HG02938 (cell line): ENCODE measurements around the gene CPNE5.

Source experiments
- ATAC-seq: cut with Tn5 transposase; IDR thresholded peaks from one replicate; pipeline ENCODE4 v1.9.1; 2021; ENCODE audit warnings: mild to moderate bottlenecking, moderate library complexity; ENCODE audit not compliant: unreplicated experiment

Gene CPNE5

DNA sequence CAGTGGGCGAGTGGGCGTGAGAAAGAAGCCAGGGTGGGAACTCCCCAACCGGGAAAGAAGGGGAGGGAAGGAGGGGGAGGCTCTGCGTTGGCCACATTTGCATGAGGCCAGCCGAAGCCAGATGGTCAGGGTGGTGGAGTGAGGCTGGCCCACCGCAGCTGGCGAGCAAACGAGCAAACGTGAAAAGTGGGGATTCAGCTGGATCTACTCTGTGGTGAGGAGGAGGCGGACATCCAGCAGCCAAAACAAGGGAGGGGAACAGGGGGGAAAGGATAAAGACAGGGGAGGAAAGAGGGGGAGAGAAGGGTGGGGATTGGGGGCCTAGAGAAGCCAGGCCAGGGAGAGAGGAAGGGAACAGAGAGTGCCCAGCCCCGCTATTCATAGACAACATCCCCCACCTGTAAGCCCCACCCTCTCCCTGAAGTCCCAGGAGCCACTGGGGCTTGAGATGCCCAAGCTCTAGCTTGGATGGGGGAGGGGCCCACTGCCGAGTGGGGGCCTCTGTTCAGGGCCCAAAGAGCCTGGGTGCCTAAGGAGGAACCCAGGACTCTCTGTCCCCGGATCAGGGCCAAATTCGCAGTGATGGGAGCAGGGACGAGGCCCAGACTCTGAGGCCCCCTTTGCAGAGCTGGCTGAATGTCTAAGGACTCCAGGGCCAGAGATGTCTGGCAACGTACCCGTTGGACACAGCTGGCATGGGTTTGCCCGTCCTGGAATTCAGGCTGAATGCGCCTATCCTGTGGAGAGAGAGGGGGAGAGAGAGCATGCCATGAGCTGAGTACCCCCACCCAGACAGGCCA, 45.1 kb downstream of the CPNE5 start:
- ATAC-seq, result no peak

DNA sequence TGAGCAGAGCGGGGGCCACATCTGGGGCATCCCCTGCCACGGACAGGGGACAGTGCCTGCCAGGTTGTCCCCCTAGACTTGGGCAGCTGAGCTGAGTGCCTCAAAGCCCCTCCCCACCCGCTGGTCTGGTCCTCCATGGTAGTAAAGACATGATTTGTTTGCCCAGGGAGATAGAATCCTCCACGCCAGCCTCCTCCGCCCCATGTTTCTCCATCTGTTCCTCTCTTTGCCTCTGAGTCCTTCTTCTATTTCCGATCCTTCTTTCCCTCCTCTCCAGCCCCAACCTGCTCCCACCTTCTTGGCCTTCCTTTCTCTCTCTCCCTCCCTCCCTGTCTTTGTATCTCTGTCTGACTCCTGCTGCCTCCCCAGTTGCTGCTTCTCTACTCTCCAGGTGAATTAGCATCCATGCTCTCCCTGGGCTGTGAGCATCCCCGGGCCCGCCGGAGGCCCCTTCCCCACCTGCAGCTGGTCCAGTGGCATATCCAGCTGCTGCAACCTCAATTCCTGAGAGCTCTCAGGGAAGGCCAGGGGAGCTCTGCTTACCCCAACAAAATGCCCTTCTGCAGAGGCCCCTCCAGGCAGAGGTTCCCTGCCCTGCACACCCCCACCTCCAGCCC, 45.8 kb downstream of the CPNE5 start:
- no peak for ATAC-seq

DNA sequence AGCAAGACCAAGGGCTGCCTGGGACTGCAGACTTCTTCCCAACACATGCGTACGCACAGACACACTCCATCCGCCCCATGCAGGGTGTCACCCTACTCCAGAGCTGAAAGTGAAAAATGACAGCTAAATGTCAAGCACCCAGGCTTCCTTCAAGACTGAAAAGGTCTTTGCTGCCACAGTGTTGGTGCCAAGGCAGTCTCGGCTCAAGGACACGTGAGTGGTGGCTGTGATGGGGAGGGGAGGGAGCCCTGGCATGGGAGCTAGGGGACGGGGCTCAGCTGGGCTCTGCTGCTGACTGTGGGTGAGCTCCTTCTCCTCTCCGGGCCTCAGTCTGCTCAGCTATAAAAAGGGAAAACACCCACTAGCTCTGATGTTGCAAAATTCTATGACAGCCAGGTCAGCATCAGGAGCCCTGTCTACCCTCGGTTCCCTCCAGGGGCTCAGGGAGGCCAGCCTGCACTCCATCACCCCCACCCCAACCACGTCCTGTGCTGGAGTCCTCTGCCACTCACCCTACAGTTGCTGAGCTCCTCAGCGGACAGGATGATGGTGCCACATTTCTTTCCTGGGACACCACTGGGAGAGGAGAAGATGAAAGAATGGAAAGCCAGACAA, 47.6 kb downstream of the CPNE5 start:
- no peak for ATAC-seq

DNA sequence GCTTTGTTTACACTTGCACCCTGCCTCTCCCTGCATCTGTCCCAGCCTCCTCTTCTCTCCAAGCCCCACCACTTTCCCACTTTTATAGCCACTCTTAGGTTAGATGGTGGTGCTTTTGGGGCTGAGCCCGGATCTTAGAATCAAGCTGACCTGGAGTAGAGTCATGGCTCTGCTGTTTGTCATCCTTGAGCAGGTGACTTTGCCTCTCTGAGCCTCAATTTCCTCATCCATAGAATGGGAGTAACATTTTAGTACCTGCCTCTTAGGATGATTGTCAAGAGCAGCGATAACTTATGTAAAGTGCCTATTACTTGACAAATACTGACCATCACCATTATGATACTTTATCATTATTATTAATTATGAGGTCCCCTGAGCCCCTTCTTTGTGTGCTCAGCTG, 48.2 kb downstream of the CPNE5 start:
- no peak for ATAC-seq

DNA sequence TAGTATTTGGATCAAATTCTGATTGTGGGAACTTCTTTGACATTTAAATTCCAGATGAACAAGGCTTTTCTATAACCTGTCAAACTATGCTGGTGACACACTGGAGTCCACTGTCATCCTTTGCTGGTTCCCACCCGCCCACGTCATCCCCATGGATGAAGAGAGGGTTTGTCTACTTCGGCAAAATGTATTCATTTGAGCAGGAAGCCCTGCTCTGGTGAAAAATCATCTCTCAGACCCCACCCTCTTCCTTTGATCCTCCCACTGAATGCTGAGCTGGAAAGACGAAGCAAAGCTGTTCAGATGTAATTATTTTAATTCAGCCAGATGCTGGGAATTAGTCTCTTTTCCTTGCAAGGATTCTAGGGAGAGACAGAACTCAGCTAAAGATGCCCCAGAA, 50.5 kb downstream of the CPNE5 start:
- no peak for ATAC-seq

DNA sequence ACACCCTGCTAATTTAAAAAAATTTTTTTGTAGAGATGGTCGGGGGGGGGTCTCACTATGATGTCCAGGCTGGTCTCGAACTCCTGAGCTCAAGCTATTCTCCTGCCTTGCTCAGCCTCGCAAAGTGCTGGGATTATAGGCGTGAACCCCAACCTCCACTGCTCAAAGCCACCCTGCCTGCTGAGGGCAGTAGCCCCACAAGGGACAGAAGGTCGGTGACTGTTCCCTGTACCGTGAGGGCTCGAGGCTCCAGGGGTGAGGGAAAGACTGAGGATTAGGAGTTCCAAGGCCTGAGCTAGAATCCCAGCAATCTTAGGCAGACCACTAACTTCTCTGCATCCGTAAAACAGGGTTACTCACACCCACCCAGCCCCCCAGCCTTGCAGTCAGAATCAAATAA, 51.1 kb downstream of the CPNE5 start:
- ATAC-seq, result no peak

DNA sequence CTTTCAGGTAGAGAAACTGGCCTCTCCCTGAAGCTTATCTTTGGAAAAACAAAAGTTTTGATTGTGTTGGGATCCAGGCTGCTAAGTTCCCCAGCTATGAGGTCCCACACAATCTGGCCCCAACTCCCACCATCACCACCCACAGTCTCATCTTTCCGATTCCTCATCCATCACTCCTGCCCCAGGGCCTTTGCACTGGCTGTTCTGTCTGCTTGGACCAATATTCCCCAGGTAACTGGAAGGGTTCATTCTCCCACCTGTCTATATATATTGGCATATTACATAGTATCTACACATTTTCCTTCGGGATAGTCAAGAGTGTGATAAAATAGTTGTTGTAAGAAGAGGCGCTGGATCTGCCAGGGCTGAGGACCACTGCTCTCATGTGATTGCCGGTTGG, 52.0 kb downstream of the CPNE5 start:
- no peak for ATAC-seq

DNA sequence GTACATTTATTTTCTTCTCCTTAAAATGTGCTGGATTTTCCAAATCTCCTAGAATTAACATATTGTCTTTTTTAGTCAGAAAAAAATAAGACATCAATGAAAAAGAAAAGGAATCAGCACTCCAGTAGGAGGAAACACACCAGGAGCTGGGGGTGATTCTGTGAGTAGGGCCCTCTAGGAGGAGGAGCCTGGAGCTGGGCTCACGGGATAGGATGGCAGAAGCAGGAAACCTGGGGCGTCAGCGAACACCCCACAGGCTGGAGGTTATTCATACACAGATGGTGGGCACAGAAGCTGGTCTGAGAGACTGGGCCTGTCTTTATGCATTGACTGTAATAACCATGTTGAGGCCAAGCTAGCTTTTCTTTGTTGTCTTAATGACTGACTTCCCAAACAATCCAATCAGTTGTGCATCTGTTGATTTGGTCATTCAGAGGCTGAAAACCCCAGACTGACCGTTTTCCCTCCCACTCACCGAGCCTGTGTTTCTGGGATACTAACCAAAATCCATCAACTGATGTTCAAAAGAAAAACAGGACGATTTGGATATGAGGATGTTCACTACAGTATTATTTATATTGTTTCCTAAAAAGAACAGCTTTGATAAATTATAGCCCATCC, 53.1 kb downstream of the CPNE5 start:
- no peak for ATAC-seq

DNA sequence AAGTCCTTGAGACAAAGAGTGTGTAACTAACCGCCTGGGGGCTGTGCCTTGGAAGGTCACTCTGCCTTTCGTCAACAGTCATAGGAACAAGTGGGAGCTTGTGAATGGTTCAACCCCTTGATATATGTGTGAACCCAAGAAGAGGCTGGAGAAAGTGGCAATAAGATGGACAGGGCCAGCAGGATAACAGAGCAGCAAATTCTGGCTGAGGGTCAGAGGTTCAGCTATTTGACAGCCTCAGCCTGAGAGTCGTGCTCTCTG, 54.9 kb downstream of the CPNE5 start:
- ATAC-seq, result no peak

DNA sequence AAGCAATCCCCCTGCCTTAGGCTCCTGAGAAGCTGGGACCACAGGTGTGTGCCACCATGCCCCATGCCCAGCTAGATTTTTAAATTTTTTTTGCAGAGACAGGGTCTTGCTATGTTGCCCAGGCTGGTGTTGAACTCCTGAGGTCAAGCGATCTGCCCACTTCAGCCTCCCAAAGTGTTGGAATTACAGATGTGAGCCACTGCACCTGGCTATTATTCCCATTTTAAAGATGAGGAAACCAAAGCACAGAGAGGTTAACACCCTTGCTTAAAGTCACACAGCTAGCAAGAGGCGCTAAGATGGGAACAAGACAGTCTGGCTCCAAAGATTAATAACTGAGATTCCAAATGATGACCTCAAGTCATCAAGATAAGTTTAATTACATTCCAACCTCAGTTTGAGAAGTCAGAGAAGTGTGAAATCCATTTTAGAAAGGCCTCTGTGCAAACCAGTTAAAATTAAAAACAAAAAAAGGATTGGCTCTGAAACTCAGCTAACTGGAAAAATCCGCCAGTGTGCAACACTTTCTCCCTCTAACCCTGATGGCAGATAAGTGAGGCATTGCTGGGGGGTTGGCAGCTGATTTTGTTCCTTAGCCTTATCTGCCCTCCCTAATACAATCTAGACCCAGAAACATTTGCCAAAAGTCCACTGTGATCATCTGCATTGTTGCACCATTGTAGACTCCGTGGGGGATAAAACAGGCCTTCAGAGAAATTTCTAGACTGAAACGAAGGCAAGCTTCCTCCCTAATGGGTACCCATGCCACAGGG, 55.5 kb downstream of the CPNE5 start:
- no peak for ATAC-seq

DNA sequence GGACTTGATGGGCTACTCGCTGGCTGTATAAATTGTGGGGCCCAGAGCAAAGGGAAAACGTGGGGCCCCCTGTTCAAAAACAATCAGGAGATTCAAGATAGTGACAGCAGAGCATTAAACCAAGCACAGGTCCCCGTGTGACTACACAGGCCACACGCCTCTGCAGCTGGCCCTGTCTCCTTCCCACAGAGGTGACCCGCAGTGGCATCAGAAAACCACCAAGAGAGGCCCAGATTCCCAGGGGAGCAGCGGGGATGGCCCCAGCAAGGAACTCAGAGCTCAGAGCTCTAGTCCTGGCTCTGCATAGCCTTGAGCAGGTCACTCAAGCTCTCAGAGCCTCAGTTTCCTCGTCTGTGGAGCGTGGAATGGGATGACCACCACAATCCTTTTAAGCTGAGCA, 57.6 kb downstream of the CPNE5 start:
- no peak for ATAC-seq

DNA sequence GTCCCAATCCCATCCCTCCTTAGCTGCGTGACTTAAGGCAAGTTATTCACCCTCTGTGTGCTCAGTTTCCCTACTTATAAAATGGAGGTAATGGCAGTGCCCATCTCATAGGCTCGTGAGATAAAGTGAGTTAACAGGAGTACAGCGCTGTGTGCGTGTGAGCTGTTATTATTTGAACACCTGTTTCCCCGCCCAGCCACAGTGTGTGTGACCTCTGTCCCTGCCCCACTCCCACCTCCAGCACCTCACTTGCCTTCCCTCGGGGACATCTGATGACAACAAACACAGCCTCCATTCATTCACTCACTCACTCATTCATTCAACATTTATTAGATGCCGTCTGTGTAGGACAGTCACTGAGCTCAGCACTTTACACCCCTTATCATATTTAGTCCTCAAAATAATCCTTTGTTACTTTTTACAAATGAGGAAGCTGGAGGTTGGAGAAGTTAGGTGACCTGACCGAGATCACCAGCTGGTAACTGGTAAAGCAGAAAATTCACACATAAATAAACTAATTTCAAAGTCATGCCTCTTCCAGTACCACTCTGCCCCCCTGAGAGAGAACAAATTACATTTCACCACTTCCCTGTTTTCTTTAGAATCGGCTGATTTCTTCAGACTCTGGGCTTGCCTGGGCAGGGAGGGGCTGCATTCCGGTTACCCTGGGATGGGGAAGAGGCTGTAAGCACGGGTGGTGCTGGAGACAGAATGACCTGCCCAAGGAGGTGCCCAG, 58.6 kb downstream of the CPNE5 start:
- ATAC-seq, result no peak

DNA sequence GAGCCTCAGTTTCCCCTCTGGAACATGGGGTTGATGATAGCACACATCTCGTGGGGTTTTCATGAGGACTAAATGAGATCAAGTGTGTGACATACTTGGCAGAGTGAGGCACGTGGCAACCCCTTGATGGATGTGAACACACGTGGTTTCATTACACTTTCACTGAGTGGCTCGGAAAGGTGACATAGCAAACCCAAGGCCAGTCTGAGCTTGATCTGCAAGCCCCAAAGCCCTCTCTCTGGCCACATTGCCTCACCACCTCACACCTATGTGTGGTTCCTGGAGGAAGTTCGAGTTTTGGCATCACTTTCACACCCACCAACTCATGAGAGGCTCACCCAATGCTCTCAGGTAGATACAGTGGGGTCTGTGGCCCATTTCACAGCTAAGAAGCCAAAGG, 60.0 kb downstream of the CPNE5 start:
- no peak for ATAC-seq

DNA sequence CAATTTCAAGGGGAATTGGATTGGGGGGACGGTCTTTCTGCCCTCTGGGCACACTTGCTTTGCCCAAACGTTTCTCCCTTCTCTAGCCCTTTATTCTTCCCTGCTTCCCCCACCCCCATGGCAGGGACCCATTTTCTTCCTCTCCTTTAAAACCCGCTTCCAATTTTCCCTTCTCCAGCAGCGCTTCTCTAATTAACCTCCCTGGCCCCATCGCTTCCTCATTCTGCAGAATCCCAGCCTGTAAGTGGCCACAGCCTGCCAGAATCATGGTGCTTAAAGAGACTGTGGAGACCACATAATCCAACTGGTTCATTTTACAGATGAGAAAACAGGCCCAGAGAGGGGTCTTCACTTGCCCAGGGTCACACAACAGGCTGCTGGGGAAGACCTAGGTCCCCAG, 61.4 kb downstream of the CPNE5 start:
- ATAC-seq, result no peak

DNA sequence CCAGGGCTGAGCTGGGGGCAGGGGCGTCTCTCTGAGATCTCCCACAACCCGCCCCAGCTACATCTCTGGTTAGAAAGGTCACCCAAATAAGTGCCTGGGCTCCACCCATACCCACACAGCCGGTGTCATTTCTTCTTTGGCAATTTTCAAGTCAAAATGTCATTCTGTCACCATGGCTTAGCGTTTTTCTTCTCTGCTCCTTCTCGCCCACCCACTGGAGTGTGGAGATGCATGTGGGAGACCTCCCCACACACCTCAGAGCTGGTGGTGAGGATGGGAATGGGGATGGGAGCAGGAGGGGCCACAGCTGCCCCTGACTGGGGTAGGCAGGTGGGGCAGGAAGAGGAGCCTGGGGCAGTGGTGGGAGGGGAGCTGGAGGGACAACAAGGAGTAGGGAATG, 63.1 kb downstream of the CPNE5 start:
- ATAC-seq, result no peak

DNA sequence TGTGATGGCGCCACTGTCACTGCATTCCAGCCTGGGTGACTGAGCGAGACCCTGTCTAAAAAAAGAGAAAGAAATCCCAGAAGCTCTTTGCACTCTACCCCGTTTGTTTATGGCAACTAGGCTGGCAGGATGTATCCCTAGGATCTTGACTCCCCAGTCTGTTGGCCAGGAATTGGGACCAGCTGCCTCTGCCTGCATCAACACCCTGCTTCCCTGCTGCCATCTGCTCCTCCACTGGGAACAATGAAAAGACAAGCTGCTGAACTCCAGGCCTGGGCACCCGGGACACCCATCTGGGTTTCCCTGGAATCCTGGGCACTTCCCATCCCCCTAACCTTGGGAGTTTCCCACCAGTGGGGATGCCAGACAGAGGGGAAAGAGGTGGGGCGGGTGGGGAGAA, 64.9 kb downstream of the CPNE5 start:
- no peak for ATAC-seq

DNA sequence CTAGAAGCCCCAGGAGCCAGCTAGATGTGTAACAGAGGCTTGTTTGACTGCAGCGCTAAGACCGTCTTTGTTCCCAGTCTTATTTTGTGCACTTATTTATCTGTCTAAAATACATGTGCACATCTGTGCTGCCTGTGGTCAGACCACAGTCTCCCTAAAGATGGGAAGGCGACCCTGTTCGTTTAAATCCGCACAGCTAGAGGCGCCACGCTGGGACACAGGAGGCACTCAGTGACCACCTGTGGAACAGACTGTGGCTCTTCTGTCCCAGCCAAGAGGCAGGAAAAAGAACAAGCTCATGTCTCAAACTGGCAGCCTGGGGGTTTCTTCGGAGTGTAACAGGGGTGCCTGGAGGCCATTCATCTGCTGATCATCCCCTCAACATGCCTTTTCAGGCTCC, 66.8 kb downstream of the CPNE5 start:
- no peak for ATAC-seq

DNA sequence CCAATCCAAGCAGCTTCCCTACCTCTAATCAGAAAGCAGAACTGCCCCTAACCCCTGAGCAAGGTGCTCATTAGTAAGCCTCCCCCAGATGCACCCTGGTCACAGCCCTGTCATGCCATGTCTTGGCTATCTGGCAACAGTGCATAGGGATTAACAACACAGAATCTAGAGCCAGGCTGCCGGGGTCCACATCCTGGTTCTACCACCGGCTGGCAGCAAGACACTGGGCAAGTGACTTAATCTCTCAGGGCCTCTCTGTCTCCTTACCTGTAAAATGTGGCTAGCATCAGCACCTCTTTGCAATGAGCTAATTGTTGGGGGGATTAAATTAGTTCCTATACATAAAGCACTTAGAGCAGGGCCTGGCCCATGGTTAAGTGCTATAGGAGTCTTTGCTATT, 68.1 kb downstream of the CPNE5 start:
- ATAC-seq, result no peak

DNA sequence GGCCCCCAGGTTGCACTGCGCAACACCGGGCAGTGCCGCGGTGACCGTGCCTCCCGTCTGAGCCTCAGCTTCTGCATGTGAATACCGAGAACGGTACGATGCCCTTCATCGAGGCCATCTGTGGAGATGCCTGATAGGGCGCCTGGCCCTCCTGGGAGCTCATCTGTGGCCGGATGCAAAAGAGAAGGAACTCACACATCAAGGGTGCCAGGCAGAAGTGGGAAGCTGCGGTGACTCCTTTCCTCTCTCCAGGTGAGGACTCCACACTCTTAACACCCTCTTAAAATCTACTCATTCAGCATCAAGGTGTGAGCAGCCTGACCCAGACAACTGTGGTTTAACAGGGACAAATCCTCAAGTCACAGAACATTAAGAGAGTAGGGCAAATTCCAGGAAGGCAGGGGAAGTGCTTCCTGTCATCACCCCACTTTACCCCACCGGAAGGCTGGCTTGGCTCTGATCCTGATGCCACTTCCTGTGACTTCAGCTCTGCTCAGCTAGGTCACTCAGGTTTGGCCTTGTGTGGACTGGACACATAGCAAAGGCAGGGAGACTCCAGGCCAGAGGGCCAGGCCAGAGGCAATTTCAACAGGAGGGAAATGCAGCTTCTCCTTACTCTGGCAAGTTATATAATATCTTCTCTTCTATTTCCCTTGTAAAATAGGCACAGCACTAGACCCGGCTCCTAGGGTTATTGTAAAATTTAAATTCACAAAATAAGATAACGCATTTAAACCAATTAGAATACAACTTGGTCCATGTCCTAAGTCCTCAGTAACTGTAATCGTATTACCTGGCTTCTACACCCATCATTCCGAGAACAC, 69.4 kb downstream of the CPNE5 start:
- ATAC-seq, result no peak

DNA sequence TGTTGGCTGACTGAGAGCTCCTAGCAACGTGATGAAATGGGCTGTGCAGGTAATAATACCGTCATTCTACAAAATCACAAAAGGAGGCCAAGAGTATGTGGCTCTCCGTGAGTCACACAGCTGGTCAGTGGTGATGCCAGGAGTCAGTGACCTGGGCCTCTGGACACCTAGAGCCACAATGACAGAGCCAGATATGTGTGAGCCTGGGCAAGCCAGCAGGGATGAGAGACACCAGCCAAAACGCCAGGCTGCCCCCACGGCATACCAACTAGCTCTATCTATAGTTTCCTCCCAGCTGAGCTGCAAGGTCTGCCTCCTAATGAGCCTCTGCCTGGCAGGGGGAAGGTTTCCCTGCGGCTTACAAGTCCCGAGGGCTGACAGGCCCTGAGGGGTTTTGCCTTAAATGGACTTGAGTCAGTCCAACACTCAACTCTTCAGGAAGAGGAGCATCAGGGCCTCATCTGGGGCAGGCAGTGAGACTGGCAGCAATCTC, 70.0 kb downstream of the CPNE5 start:
- ATAC-seq, result no peak
